Endothelial cell of umbilical vein (primary cell): ENCODE data around the gene VPS37C. TPM values are rescaled to one million over a fixed set of nuclear protein-coding genes. Genes with fewer than 3 reads are reported as not detected.

Experiments
- BruUV-seq: library from RNA; stranded (reverse); fragments of 400-500 nt; replicated peaks from 2 replicates; lab custom pipeline; 2021; lab: Mats Ljungman, UMichigan
- CTCF ChIA-PET: fragments of 300-600, 350-600 bp; sonication (Branson Sonifier 250); formaldehyde crosslinking; loops from one replicate; lab custom pipeline; 2021; ENCODE audit warnings: antibody characterized with exemption, inconsistent platforms; lab: Charles Lee
- POLR2A ChIA-PET: fragments of 300-600, 350-600 bp; sonication (Branson Sonifier 250); formaldehyde crosslinking; loops from one replicate; lab custom pipeline; 2021; ENCODE audit warnings: antibody characterized with exemption, inconsistent platforms; lab: Charles Lee
- DNase-seq: peaks from one replicate; pipeline ENCODE4 v3.0.0-alpha.2; 2011; ENCODE audit warnings: low read depth, low spot score
- FAIRE-seq: peaks from 2 replicates; lab custom pipeline; 2011; peaks lifted over from hg19 to GRCh38; lab: Jason Lieb, UNC
- H2AFZ ChIP-seq: 2 replicates; pipeline ENCODE4 v1.6.0; 2012; ENCODE audit warnings: low read depth, low read length, control low read depth, inconsistent platforms
- H3K27ac ChIP-seq: 2 replicates; pipeline ENCODE4 v1.5.1; 2011; ENCODE audit warnings: low read depth, mild to moderate bottlenecking, control low read depth, low read length, moderate library complexity; ENCODE audit not compliant: insufficient read depth
- H3K27me3 ChIP-seq, 2 experiments: 2 replicates each; pipeline versions ENCODE4 v1.6.0 to v1.6.1; 2011; ENCODE audit warnings: low read length in 2 of 2, mixed read lengths in 1 of 2; ENCODE audit not compliant: control insufficient read depth in 2 of 2, insufficient read depth in 2 of 2
- H3K36me3 ChIP-seq, 2 experiments: 2 replicates in 1 of 2; 3 replicates in 1 of 2; pipeline ENCODE4 v1.5.1; 2011; ENCODE audit warnings: low read length in 2 of 2, mild to moderate bottlenecking in 1 of 2, moderate library complexity in 1 of 2; ENCODE audit not compliant: control insufficient read depth in 2 of 2, insufficient read depth in 2 of 2; ENCODE audit errors: extremely low read depth in 1 of 2
- H3K4me1 ChIP-seq: 3 replicates; pipeline ENCODE4 v1.5.1; 2011; ENCODE audit warnings: mild to moderate bottlenecking, low read length; ENCODE audit not compliant: control insufficient read depth, insufficient read depth; ENCODE audit errors: extremely low read depth
- H3K4me2 ChIP-seq: 2 replicates; pipeline ENCODE4 v1.6.1; 2011; ENCODE audit warnings: low read length, control low read depth, mixed read lengths; ENCODE audit not compliant: insufficient read depth
- H3K4me3 ChIP-seq, 3 experiments: fragments of 200-600 bp in 1 of 3; sonication (generic), shearing (Covaris generic) in 1 of 3; replicated peaks in 1 of 3; 2 replicates each; pipeline ENCODE4 v1.5.1; 2011 to 2016; ENCODE audit warnings: control low read depth in 3 of 3, low read length in 3 of 3, mild to moderate bottlenecking in 2 of 3, inconsistent platforms in 1 of 3, low read depth in 1 of 3, moderate library complexity in 1 of 3; ENCODE audit not compliant: insufficient read depth in 1 of 3
- H3K79me2 ChIP-seq: 2 replicates; pipeline ENCODE4 v1.6.0; 2012; ENCODE audit warnings: low read length, inconsistent platforms; ENCODE audit not compliant: control insufficient read depth, insufficient read depth
- H3K9ac ChIP-seq: replicated peaks from 2 replicates; pipeline ENCODE3; 2011; ENCODE audit warnings: low read length, control low read depth; ENCODE audit not compliant: insufficient read depth; ENCODE audit errors: extremely low read depth
- H3K9me1 ChIP-seq: replicated peaks from 3 replicates; pipeline ENCODE4 v1.6.0; 2011; ENCODE audit warnings: mild to moderate bottlenecking, low read length; ENCODE audit not compliant: control insufficient read depth, insufficient read depth; ENCODE audit errors: extremely low read depth
- H3K9me3 ChIP-seq: replicated peaks from 2 replicates; pipeline ENCODE4 v1.5.1; 2012; ENCODE audit warnings: low read length, inconsistent platforms; ENCODE audit not compliant: control insufficient read depth, insufficient read depth
- H4K20me1 ChIP-seq: replicated peaks from 2 replicates; pipeline ENCODE3; 2011; ENCODE audit warnings: mild to moderate bottlenecking, low read length; ENCODE audit not compliant: control insufficient read depth, insufficient read depth; ENCODE audit errors: extremely low read depth
- EZH2 ChIP-seq: IDR thresholded peaks from 2 replicates; pipeline ENCODE4 v1.6.1; 2012; ENCODE audit warnings: borderline replicate concordance, low read depth, mild to moderate bottlenecking, moderate library complexity, low read length, inconsistent platforms; ENCODE audit not compliant: severe bottlenecking
- FOS ChIP-seq: IDR thresholded peaks from 2 replicates; pipeline ENCODE4 v1.6.1; 2011; ENCODE audit warnings: mild to moderate bottlenecking, low read length, moderate library complexity, borderline replicate concordance; ENCODE audit not compliant: insufficient read depth
- GATA2 ChIP-seq: IDR thresholded peaks from 2 replicates; pipeline ENCODE4 v1.7.0; 2011; ENCODE audit warnings: low read depth, mild to moderate bottlenecking, moderate library complexity, mixed read lengths, low read length; ENCODE audit not compliant: insufficient read length, insufficient read depth
- JUN ChIP-seq: IDR thresholded peaks from 2 replicates; pipeline ENCODE4 v1.6.1; 2011; ENCODE audit warnings: borderline replicate concordance, low read depth; ENCODE audit not compliant: insufficient read length, insufficient read depth
- MYC ChIP-seq: IDR thresholded peaks from one replicate; pipeline ENCODE4 v1.6.1; 2011; ENCODE audit warnings: mild to moderate bottlenecking, low read depth, low read length
- POLR2A ChIP-seq: IDR thresholded peaks from 2 replicates; pipeline ENCODE4 v1.6.1; 2012; ENCODE audit warnings: low read depth, mild to moderate bottlenecking, control low read depth, low read length
- POLR2AphosphoS5 ChIP-seq: IDR thresholded peaks from 2 replicates; pipeline ENCODE4 v1.6.1; 2012; ENCODE audit warnings: low read depth, mild to moderate bottlenecking, control low read depth, low read length, moderate library complexity; ENCODE audit not compliant: insufficient read depth
- dilution Hi-C: fragments of 300-500 bp; cut with MboI; formaldehyde crosslinking; loops from one replicate; pipeline ENCODE4 v1.15.0; 2019; ENCODE audit warnings: low sequenced_read_pairs; ENCODE audit not compliant: extremely low pct_ligation_motif_present
- intact Hi-C: fragments of 100-400 bp; cut with micrococcal nuclease; formaldehyde crosslinking; loops from one replicate; pipeline ENCODE4 v1.10.0; 2022
- polyA plus RNA-seq, 4 experiments: library from polyadenylated mRNA; depleted of rRNA in 3 of 4; stranded (reverse) in 3 of 4; unstranded in 1 of 4; fragments of >200 nt; gene quantifications; 2 replicates each; pipeline versions ENCODE4 v1.2.1 to v1.2.3, GENCODE V29; 2011 to 2012; ENCODE audit warnings: missing spikeins in 1 of 4
- total RNA-seq: library from RNA; stranded (reverse); gene quantifications from 2 replicates; pipeline ENCODE4 v1.2.3, GENCODE V29; 2021
- TF ChIP-seq, protein P1 (sequence below): IDR thresholded peaks from 2 replicates; pipeline ENCODE4 v1.6.1; 2011; ENCODE audit not compliant: insufficient read depth, insufficient read length
- TF ChIP-seq, protein P2 (sequence below), 2 donors: IDR thresholded peaks; 1 replicate in 1 of 2; 2 replicates in 1 of 2; pipeline ENCODE4 v1.5.1; 2011; ENCODE audit warnings: low read length in 2 of 2, mild to moderate bottlenecking in 2 of 2, moderate library complexity in 2 of 2, control low read depth in 1 of 2, inconsistent platforms in 1 of 2, low read depth in 1 of 2; ENCODE audit not compliant: insufficient read depth in 1 of 2; ENCODE audit errors: extremely low read depth in 1 of 2

VPS37C gene
- total and polyA plus RNA-seq, 2 donors (not counting 3 experiments of a cell fraction or from before 2014, with no cell fraction given), result 17.7 to 23.4 TPM

- POLR2A ChIA-PET, result no interaction called here
- Histone ChIP-seq H3K4me2 (no peak overlapping the region), H4K20me1 (no peaks in the 10 kb centered on the region), H3K27me3 (peaks cover 0 to 1% of the 10 kb centered on the region in 2 experiments), H2AFZ (no peak overlapping the region), H3K4me3 (no peak overlapping the region), H3K9me1 (no peaks in the 10 kb centered on the region), H3K9me3 (no peaks in the 10 kb centered on the region), H3K27ac (no peak overlapping the region), H3K4me1 (peaks cover 23% of the 10 kb centered on the region), H3K79me2 (peaks cover 10% of the 10 kb centered on the region), H3K9ac (no peak overlapping the region), H3K36me3 (no peaks in the 10 kb centered on the region)
- FAIRE-seq (peak; percentile 21), DNase-seq (no peak)
- TF ChIP-seq MYC (no peak), POLR2A (no peak), JUN (no peak), GATA2 (no peak), FOS (no peak), EZH2 (no peak)
- no TSS peak for BruUV-seq
- dilution Hi-C loops (no loop called here), intact Hi-C loops (no loop called here)
- CTCF ChIA-PET, result no interaction called here
Observed at GRCh38 chr11:61163714-61164605, 2.7 kb upstream of the VPS37C start.

DNA sequence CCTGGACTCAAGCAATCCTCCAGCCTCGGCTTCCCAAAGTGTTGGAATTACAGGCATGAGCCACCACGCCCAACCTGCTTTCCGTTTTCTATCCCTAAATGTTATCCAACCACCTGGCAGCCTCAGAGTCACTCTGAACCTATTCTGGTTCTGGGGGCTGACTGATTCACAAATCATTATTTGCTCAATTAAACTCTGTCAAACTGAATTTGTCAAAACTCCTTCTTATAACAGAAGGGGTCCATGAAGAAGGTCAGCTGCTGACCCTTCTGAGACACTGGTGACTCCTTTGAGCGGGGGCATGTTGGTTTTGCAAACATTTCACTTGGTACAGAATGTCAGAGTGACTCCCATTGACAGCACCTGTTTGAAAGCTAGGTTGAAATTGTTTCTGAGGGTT lies 1.8 kb upstream of the VPS37C start:
- peaks cover 30% of the 10 kb centered on the region for H3K4me1 ChIP-seq
- POLR2A ChIA-PET, result no interaction called here
- no peaks in the 10 kb centered on the region for H3K9me1 ChIP-seq
- no TSS peak for BruUV-seq
- no peak overlapping the region for H3K4me2 ChIP-seq
- no peak overlapping the region for H3K4me3 ChIP-seq
- dilution Hi-C loops, result no loop called here
- no peaks in the 10 kb centered on the region for H3K36me3 ChIP-seq
- no peaks in the 10 kb centered on the region for H3K27me3 ChIP-seq
- CTCF ChIA-PET, result no interaction called here
- no peaks in the 10 kb centered on the region for H4K20me1 ChIP-seq
- H3K9ac ChIP-seq, result no peak overlapping the region
- no peaks in the 10 kb centered on the region for H3K9me3 ChIP-seq
- DNase-seq (no peak), FAIRE-seq (no peak)
- H2AFZ ChIP-seq, result no peak overlapping the region
- intact Hi-C loops, result no loop called here
- TF ChIP-seq FOS (no peak), JUN (no peak), POLR2A (no peak), POLR2AphosphoS5 (no peak), EZH2 (no peak), GATA2 (no peak), MYC (no peak)
- TF ChIP-seq, protein P1, sequence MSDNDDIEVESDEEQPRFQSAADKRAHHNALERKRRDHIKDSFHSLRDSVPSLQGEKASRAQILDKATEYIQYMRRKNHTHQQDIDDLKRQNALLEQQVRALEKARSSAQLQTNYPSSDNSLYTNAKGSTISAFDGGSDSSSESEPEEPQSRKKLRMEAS, result no peak
- TF ChIP-seq, protein P2, sequence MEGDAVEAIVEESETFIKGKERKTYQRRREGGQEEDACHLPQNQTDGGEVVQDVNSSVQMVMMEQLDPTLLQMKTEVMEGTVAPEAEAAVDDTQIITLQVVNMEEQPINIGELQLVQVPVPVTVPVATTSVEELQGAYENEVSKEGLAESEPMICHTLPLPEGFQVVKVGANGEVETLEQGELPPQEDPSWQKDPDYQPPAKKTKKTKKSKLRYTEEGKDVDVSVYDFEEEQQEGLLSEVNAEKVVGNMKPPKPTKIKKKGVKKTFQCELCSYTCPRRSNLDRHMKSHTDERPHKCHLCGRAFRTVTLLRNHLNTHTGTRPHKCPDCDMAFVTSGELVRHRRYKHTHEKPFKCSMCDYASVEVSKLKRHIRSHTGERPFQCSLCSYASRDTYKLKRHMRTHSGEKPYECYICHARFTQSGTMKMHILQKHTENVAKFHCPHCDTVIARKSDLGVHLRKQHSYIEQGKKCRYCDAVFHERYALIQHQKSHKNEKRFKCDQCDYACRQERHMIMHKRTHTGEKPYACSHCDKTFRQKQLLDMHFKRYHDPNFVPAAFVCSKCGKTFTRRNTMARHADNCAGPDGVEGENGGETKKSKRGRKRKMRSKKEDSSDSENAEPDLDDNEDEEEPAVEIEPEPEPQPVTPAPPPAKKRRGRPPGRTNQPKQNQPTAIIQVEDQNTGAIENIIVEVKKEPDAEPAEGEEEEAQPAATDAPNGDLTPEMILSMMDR (IDR thresholded peaks at IDR 0.05; ENCODE audit: extremely low read depth in 1 of 2, insufficient read depth in 1 of 2, low read depth in 1 of 2, low read length in 2 of 2), result no peak
- H3K79me2 ChIP-seq, result peaks cover 17% of the 10 kb centered on the region
- no peak overlapping the region for H3K27ac ChIP-seq
